B cell (primary cell): ENCODE results near the gene WBP1L. TPM values are rescaled to one million over a fixed set of nuclear protein-coding genes. Genes with fewer than 3 reads are reported as not detected.

Experiments used
- ATAC-seq: fragments of 200-7000 bp; cut with Tn5 transposase; one replicate; pipeline ENCODE4 v1.10.0; 2021; ENCODE audit warnings: low read depth, mild to moderate bottlenecking, moderate number of reproducible peaks, moderate library complexity
- CTCF ChIA-PET: fragments of 350-600 bp; sonication (Branson Sonifier 250); formaldehyde crosslinking; loops from one replicate; lab custom pipeline; 2021; ENCODE audit warnings: antibody characterized with exemption, inconsistent platforms; lab: Charles Lee
- POLR2A ChIA-PET: fragments of 350-600 bp; sonication (Branson Sonifier 250); formaldehyde crosslinking; loops from one replicate; lab custom pipeline; 2021; ENCODE audit warnings: antibody characterized with exemption; lab: Charles Lee
- DNase-seq: peaks from one replicate; pipeline ENCODE4 v3.0.0; 2013
- H2AFZ ChIP-seq: 2 replicates; pipeline ENCODE4 v1.6.1; 2012; ENCODE audit warnings: mild to moderate bottlenecking, low read depth, low read length; ENCODE audit not compliant: insufficient read depth, poor library complexity, severe bottlenecking
- H3K27ac ChIP-seq, 2 donors: 1 replicate in 1 of 2; 2 replicates in 1 of 2; pipeline ENCODE4 v1.5.1; 2012 to 2013; ENCODE audit warnings: low read length in 2 of 2, mild to moderate bottlenecking in 2 of 2, moderate library complexity in 1 of 2
- H3K27me3 ChIP-seq, 4 experiments: fragments of 200-600 bp in 1 of 4; sonication (generic) in 1 of 4; replicated peaks in 1 of 4; 1 replicate in 2 of 4; 2 replicates in 2 of 4; pipeline versions ENCODE4 v1.6.1 to v1.7.0; 2013 to 2016; ENCODE audit warnings: low read length in 3 of 4, mild to moderate bottlenecking in 2 of 4, mixed read lengths in 1 of 4, moderate library complexity in 1 of 4; ENCODE audit not compliant: insufficient read depth in 4 of 4, control insufficient read depth in 3 of 4; ENCODE audit errors: control extremely low read depth in 1 of 4
- H3K36me3 ChIP-seq, 2 experiments: replicated peaks in 1 of 2; 1 replicate in 1 of 2; 2 replicates in 1 of 2; pipeline versions ENCODE4 v1.6.1 to v1.7.1; 2013; ENCODE audit warnings: low read length in 1 of 2; ENCODE audit not compliant: insufficient read depth in 2 of 2, control insufficient read depth in 1 of 2; ENCODE audit errors: control extremely low read depth in 1 of 2, extremely low read depth in 1 of 2
- H3K4me1 ChIP-seq, 2 donors: fragments of 200-600 bp in 1 of 2; sonication (generic) in 1 of 2; 1 replicate in 1 of 2; 2 replicates in 1 of 2; pipeline versions ENCODE4 v1.5.1 to v1.6.1; 2013 to 2017; ENCODE audit warnings: low read length in 2 of 2; ENCODE audit not compliant: control insufficient read depth in 2 of 2, insufficient read depth in 2 of 2
- H3K4me2 ChIP-seq: replicated peaks from 2 replicates; pipeline ENCODE3; 2012; ENCODE audit warnings: mild to moderate bottlenecking, low read depth, low read length; ENCODE audit not compliant: poor library complexity, severe bottlenecking
- H3K4me3 ChIP-seq, 5 experiments: fragments of 200-600 bp in 1 of 5; sonication (generic) in 1 of 5; 1 replicate in 3 of 5; 2 replicates in 2 of 5; pipeline versions ENCODE4 v1.5.1 to v1.7.0; 2011 to 2016; ENCODE audit warnings: low read length in 4 of 5, mild to moderate bottlenecking in 4 of 5, low read depth in 2 of 5, control low read depth in 1 of 5, moderate library complexity in 1 of 5; ENCODE audit not compliant: insufficient read depth in 1 of 5; ENCODE audit errors: control extremely low read depth in 1 of 5, extremely low read depth in 1 of 5
- H3K79me2 ChIP-seq: fragments of 200-600 bp; sonication (generic); one replicate; pipeline ENCODE4 v1.6.0; 2016; ENCODE audit warnings: low read length; ENCODE audit not compliant: control insufficient read depth, insufficient read depth
- H3K9ac ChIP-seq: fragments of 200-600 bp; sonication (generic); 2 replicates; pipeline ENCODE4 v1.6.1; 2017; ENCODE audit warnings: mild to moderate bottlenecking, low read length, moderate library complexity
- H3K9me3 ChIP-seq, 3 donors: one replicate each; pipeline versions ENCODE4 v1.6.1 to v1.7.1; 2013; ENCODE audit warnings: low read length in 2 of 3; ENCODE audit not compliant: control insufficient read depth in 2 of 3, insufficient read depth in 1 of 3; ENCODE audit errors: control extremely low read depth in 1 of 3
- H4K20me1 ChIP-seq: 2 replicates; pipeline ENCODE4 v1.6.0; 2012; ENCODE audit warnings: mild to moderate bottlenecking, low read length; ENCODE audit not compliant: insufficient read depth, control insufficient read depth, poor library complexity, severe bottlenecking
- H3K27ac Mint-ChIP-seq: one replicate; pipeline ENCODE4 v1.8.0; 2021; ENCODE audit warnings: mixed read lengths
- H3K27me3 Mint-ChIP-seq: one replicate; pipeline ENCODE4 v1.8.0; 2021; ENCODE audit warnings: mixed read lengths
- H3K4me1 Mint-ChIP-seq: one replicate; pipeline ENCODE4 v1.8.0; 2021; ENCODE audit warnings: mixed read lengths
- H3K4me3 Mint-ChIP-seq: one replicate; pipeline ENCODE4 v1.8.0; 2021; ENCODE audit warnings: mixed read lengths
- H3K9me3 Mint-ChIP-seq: one replicate; pipeline ENCODE4 v1.8.0; 2022; ENCODE audit warnings: mixed read lengths; ENCODE audit not compliant: insufficient read depth
- CTCF ChIP-seq: fragments of 200-600 bp; IDR thresholded peaks from one replicate; pipeline ENCODE4 v1.8.0; 2022; ENCODE audit warnings: antibody characterized with exemption, mild to moderate bottlenecking
- EZH2 ChIP-seq: IDR thresholded peaks from 2 replicates; pipeline ENCODE4 v1.6.1; 2012; ENCODE audit warnings: borderline replicate concordance, low read depth, mild to moderate bottlenecking, moderate library complexity, low read length; ENCODE audit not compliant: insufficient read depth, poor library complexity, severe bottlenecking
- WGBS: methylation state at CpG from one replicate; pipeline ENCODE4 v1.1.5; 2013; ENCODE audit warnings: missing lambda C conversion rate; ENCODE audit not compliant: insufficient coverage; 5-methylcytosine and 5-hydroxymethylcytosine counted together
- intact Hi-C: fragments of 100-400 bp; cut with micrococcal nuclease; formaldehyde crosslinking; loops from one replicate; pipeline ENCODE4 v1.10.0; 2022
- polyA plus RNA-seq: library from polyadenylated mRNA; depleted of rRNA; stranded (reverse); fragments of >200 nt; gene quantifications from 2 replicates; pipeline ENCODE4 v1.2.3, GENCODE V29; 2012
- total RNA-seq, 2 donors: library from RNA; stranded (reverse); fragments of 120-200 nt in 1 of 2; gene quantifications; 1 replicate in 1 of 2; 2 replicates in 1 of 2; pipeline versions ENCODE4 v1.2.3 to v1.2.4, GENCODE V29; 2013 to 2022

WBP1L gene
- total and polyA plus RNA-seq, 2 donors (not counting 1 experiment from before 2014, with no cell fraction given) = 14.3 to 43.2 TPM

DNA sequence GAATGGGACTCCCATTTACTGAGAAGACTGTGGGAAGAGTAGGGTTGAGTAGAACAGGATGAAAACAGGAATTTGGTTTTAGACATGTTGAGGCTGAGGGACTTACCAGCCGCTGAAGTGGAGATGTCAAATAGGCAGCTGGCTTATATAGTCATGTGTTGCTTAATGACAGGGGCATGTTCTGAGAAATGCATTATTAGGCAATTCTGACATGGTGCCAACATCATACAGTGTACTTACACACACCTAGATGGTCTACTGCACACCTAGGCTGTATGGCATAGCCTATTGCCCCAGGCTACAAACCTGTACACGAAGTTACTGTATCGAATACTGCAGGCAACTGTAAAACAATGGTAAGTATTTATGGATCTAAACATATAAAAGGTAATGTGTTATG is 47.0 kb upstream of the WBP1L start:
- ChIA-PET POLR2A (no interaction called here), CTCF (no interaction called here)
- H3K4me1 Mint-ChIP-seq = no peaks in the 10 kb centered on the region
- WGBS = 100% methylated on average over 1 of the region's 3 CpGs
- Histone ChIP-seq H3K27ac (no peak overlapping the region), H2AFZ (no peak overlapping the region), H3K4me1 (no peaks in the 10 kb centered on the region), H3K4me2 (no peak overlapping the region), H3K9me3 (no peaks in the 10 kb centered on the region), H3K36me3 (peaks cover 2 to 4% of the 10 kb centered on the region in 2 experiments), H3K4me3 (no peak overlapping the region), H3K79me2 (no peaks in the 10 kb centered on the region), H3K9ac (no peak overlapping the region), H4K20me1 (no peaks in the 10 kb centered on the region), H3K27me3 (no peaks in the 10 kb centered on the region)
- H3K27ac Mint-ChIP-seq = no peak overlapping the region
- ATAC-seq = no peak
- no peak overlapping the region for H3K4me3 Mint-ChIP-seq
- no peak for DNase-seq
- no peak for TF ChIP-seq CTCF
- no peak for TF ChIP-seq EZH2
- no peaks in the 10 kb centered on the region for H3K27me3 Mint-ChIP-seq
- H3K9me3 Mint-ChIP-seq = no peaks in the 10 kb centered on the region
- intact Hi-C loops = no loop called here

GRCh38 chr10:102698894-102699293 is 44.9 kb upstream of the WBP1L start:
- H3K27me3 Mint-ChIP-seq = no peaks in the 10 kb centered on the region
- DNase-seq (no peak), ATAC-seq (no peak)
- H2AFZ ChIP-seq = no peak overlapping the region
- H3K4me1 Mint-ChIP-seq = no peaks in the 10 kb centered on the region
- H3K9ac ChIP-seq = no peak overlapping the region
- no peak overlapping the region for H3K27ac Mint-ChIP-seq
- H3K4me1 ChIP-seq = no peaks in the 10 kb centered on the region
- no peaks in the 10 kb centered on the region for H3K9me3 ChIP-seq
- no peak overlapping the region for H3K27ac ChIP-seq
- H3K9me3 Mint-ChIP-seq = no peaks in the 10 kb centered on the region
- intact Hi-C loops = no loop called here
- H3K79me2 ChIP-seq = no peaks in the 10 kb centered on the region
- no peak overlapping the region for H3K4me2 ChIP-seq
- no peaks in the 10 kb centered on the region for H4K20me1 ChIP-seq
- H3K27me3 ChIP-seq = no peaks in the 10 kb centered on the region
- CTCF ChIA-PET = interaction anchor here (1.1 kb wide), 1 partner anchor 12 kb away, joined by 3 read pairs; no protein-coding TSS in a partner anchor
- POLR2A ChIA-PET = no interaction called here
- peaks cover 2 to 4% of the 10 kb centered on the region in 2 experiments for H3K36me3 ChIP-seq
- no peak overlapping the region for H3K4me3 Mint-ChIP-seq
- WGBS = no CpG with 5 or more reads among the region's 2 CpGs
- no peak overlapping the region for H3K4me3 ChIP-seq
- TF ChIP-seq CTCF = no peak
- no peak for TF ChIP-seq EZH2
